ENCODE measurements around the gene NAT8.

Gene NAT8

GRCh38 chr2:73601780-73602179, 40.4 kb downstream of the NAT8 start:
- no peak for TF ChIP-seq GATA3 (IDR thresholded peaks at IDR 0.05; ENCODE audit: low read depth, low read length)
- no peak for TF ChIP-seq GATA2 (IDR thresholded peaks at IDR 0.05; ENCODE audit: low read depth, low read length)

GRCh38 chr2:73594251-73594650, 48.0 kb downstream of the NAT8 start:
- TF ChIP-seq GATA2 (IDR thresholded peaks at IDR 0.05; ENCODE audit: low read depth, low read length) (no peak), GATA3 (IDR thresholded peaks at IDR 0.05; ENCODE audit: low read depth, low read length) (no peak)

- TF ChIP-seq GATA3 (IDR thresholded peaks at IDR 0.05; ENCODE audit: low read depth, low read length) (no peak), GATA2 (IDR thresholded peaks at IDR 0.05; ENCODE audit: low read depth, low read length) (no peak)
Measured at GRCh38 chr2:73593680-73594079, 48.5 kb downstream of the NAT8 start.
